NCI-H2029 treated with DMSO at 0.1 percent for 48 hours (cell line): ENCODE data around the gene ZNF10.

Experiments
- DNase-seq: peaks from one replicate; lab custom pipeline; 2025; lab: John Stamatoyannopoulos, UW

Gene ZNF10

DNA sequence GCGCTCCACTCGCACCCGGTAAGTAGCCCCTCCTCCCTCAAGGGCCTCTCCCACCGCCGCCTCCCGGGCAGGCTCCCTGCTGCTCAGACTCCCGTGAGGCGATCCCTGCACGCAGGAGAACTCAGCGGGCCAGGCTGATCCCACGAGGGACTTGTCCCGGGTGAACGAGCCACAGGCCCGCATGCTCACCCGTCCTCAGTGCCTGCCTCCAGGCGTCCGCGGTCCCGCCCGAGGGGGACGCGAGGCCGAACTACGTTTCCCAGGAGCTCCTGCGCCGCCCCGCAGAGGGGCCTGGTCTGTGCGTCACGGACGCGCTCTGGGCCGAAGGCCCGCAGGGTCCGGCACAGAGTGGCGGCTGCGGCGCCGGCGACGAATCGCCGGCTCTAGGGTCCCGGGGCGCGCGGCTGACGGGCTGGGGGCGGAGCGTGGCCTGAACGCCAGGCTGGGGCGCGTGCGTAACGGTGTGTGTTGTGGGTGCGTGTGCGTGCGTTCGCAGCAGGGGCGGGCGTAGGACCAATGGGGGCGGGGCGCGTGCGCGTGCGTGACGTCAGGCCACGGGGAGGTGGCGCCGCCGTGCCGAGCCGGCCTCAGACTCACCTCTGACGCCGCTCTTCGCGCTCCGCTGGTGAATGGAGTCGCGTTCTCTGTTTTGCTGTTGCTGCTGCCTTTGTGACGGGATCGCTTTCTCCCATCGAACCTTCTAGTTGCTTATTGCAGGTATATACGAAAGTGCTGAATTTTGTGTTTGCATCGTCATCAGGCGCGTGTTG, at the start of gene ZNF10, which contains the start of gene ZNF891:
ZNF10 (plus strand) TSS at position 590 of the 770 bp plus-strand sequence. CDS start 13,866 bp downstream, outside the sequence.
ZNF891 (minus strand) TSS at position 237 of the 770 bp plus-strand sequence. CDS start 8,356 bp downstream, outside the sequence.
- peak; percentile 62 for DNase-seq

DNA sequence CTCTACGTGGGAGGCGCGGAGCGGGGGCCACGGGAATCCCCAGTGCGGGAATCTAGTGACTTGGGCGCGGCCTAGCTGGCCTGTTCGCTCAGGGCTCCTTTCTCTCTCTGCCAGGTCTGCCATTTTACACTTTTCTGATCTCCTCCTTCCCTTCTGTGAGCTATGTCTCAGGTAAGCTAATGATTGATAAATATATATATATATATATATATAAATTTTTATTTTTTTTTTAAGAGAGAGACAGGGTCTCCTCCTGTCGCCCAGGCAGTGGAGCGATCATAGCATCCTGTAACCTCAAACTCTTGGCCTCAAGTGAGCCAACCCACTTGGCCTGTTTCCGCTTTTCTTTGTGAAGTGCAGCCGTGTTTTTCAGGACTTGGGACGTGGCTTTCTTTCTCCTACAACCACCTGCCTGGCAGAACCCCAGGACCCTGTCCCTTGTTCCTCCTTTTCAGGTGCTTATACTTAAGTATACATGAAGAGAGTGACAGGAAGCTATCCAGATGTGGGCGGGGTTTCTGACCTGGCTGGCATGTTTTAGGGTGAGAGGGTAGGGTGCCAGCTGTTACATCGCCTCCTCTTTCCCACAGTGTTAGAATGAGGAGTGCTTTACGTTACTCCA, 49.2 kb upstream of the ZNF10 start:
- DNase-seq = peak; percentile 51

DNA sequence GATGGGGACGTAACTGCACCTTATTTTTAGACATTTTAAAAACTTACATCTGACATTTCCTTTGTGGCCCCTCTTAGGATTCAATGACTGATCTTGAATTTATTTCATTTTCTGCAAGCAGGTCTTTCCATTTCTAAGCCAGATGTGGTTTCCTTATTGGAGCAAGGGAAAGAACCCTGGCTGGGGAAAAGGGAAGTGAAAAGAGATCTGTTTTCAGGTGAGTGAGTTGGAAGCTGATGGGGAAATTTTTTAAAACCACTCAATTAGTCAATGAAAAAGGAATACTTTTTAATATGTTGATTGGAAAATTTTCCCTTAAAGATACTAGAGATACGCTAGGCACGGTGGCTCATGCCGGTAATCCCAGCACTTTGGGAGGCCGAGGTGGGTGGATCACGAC, 47.1 kb upstream of the ZNF10 start:
- DNase-seq = no peak

DNA sequence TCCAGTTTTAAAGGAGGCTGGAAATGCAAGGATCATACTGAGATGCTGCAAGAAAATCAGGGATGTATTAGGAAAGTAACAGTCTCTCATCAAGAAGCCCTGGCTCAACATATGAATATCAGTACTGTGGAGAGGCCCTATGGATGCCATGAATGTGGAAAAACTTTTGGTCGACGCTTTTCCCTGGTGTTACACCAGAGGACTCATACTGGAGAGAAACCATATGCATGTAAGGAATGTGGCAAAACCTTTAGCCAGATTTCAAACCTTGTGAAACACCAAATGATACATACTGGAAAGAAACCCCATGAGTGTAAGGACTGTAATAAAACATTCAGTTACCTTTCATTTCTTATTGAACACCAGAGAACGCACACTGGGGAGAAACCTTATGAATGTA, 24.8 kb upstream of the ZNF10 start:
- no peak for DNase-seq

DNA sequence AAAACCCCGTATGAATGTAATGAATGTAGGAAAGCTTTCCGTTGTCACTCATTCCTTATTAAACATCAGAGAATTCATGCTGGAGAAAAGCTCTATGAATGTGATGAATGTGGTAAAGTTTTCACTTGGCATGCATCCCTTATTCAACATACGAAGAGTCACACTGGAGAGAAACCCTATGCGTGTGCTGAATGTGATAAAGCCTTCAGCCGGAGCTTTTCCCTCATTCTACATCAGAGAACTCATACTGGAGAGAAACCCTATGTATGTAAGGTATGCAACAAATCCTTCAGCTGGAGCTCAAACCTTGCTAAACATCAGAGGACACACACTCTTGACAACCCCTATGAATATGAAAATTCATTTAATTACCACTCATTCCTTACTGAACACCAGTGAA, 24.2 kb upstream of the ZNF10 start:
- no peak for DNase-seq

DNA sequence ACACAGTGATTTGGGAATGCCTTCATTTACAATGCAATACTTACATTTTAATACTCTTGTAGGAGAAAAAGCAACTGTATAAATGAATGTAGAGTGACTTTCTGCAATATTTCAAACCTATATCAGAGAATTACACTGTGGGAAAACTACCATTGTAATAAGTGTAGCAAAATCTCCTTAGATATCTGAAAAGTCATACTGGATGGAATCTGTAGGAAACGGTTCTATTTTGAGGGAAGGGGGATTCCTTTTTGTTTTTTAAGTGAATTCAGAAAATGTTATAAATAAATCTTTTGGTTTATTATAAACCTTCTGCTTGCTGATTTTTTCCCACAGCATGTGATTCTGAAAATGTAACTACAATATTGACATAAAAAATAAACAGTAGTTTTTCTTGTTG, 23.3 kb upstream of the ZNF10 start:
- DNase-seq = no peak

DNA sequence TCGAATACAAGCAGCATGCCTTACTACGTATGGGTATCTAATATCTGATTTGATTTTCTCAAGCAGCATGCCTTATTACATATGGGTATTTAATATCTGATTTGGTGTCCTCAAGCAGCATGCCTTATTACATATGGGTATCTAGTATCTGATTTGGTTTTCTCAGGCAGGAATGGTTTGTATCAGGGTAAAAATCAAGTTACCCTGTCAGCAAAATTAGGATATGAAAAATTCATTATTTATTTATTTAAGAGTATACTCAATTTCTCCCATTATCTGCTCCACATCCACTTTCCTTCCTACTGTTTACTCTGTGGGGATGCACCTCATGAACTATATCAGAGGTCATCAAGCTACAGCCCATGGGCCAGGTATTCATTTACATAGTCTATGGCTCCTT, 22.3 kb upstream of the ZNF10 start:
- DNase-seq = no peak

DNA sequence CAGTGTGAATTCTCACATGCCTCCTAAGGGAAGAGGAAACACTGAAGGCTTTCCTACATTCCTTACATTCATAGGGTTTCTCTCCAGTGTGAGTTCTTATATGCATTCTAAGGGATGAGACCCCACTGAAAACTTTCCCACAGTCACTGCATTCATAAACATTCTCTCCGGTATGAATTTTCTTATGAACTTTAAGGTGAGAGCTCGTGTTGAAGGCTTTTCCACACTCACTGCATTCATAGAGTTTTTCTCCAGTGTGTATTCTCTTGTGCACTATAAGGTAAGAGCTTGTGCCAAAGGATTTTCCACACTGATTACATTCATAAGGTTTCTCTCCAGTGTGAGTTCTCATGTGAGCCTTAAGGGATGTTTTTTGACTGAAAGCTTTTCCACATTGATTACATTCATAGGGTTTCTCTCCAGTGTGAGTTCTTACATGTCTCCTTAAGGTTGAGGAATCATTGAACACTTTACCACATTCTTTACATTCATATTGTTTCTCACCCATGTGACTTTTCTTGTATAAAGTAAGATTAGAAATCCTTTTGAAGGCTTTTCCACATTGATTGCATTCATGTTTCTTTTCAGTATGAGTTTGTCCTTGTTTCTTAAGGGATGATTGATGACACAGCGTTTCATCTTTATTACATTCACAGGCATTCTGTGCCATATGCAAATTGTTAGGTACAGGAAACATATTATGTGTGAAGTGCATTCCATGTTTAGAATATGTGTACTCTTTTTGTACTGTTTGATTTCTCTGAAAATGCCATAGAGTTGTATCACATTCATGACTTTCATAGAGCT, 9.8 kb upstream of the ZNF10 start:
- no peak for DNase-seq

DNA sequence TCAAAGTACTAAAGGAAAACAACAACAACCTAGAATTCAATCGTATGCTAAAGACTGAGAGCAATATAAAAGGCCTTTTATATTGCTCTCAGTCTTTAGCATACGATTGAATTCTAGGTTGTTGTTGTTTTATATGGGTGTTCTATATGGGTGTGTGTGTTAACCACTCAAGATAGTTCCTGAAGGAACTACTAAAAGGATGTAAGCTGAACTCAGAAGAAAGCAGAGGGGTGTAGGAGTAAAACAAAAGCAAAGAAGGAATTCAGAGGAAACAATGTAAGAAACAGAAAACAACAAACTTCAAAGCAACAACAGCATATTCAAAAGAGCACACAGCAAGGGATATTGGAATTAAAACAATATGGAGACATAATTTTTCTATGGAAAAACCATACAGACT, 5.8 kb upstream of the ZNF10 start:
- DNase-seq = no peak

DNA sequence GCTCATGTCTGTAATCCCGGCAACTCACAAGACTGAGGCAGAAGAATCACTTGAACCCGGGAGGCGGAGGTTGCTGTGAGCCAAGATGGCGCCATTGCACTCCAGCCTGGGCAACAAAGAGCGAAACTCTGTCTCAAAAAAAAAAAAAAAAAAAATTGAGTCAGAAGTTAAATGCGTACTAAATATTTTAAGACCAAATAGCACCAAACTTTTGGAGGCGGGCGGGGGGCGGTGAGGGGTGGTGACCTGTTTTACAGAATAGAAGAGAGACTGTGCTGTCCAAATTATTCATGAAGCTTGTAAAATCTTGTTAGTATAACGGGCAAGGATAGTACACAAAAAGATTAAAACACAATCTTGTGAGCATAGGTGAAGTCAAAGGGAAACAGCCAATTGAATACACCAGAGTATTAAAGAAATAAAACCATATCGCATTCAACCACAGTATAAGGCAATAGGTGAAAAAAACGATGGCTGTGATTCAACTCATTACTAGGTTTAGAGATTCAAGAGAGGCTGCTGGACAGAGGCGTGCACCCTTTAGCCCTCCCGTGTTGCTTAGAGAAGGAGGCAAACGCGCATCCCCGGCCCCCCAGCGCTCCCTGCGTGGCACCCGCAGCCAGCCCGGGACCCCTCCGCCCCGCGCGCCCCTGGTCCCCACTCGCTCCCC, 924 bp upstream of the ZNF10 start:
- no peak for DNase-seq

DNA sequence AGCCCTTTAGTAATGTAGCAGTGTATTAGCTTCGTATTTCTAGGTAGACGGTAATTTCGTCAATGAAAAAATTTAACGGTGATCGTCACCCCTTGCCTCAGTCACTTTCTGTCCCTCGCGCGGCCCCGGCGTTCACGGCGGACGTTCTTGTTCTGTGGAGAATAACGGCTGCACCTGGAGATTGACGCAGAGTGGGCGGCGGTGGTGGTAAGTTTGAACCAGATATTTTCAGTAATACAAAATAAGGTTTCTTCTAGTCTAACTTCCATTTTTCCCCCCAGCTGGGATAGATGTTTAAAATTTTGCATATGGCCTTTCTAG, 341 bp downstream of the ZNF10 start:
- DNase-seq = no peak

DNA sequence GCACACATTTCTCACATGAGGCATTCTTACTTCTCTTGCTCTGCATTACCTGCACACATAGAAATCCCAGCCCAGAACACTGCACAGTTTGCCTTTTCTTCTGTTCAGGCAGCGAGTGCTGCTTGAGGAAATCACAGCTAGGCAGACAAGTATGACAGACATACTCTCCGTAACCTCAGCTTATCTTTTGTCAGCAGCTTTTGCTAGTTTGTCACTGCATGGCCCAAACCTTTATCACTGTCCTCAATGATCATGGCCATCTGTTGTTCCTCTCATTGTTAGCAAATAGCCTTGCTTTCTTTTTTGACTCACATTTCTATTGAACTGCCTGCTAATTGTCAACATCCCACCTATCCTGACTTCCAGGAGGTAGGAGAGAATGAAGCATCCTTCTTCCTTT, 5.3 kb downstream of the ZNF10 start:
- DNase-seq = no peak

DNA sequence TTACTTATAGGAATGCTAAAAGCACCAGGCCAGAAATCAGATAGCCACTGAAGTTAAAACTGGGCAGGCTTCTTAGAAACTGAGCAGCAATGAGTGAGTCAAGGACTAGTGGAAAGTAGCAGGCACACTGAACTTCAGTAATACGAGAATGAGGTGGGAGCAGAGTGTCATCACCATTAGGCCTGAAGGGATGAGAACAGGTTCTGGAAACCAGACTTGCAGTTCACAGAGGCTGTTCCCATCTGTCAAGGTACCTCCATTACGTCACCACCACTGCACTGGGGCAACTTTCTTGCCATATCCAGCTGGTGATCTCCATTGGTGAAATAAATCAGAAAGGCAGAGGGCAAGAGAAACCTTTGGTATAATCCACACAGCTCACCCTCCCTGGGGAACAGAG, 15.6 kb downstream of the ZNF10 start:
- DNase-seq = no peak

DNA sequence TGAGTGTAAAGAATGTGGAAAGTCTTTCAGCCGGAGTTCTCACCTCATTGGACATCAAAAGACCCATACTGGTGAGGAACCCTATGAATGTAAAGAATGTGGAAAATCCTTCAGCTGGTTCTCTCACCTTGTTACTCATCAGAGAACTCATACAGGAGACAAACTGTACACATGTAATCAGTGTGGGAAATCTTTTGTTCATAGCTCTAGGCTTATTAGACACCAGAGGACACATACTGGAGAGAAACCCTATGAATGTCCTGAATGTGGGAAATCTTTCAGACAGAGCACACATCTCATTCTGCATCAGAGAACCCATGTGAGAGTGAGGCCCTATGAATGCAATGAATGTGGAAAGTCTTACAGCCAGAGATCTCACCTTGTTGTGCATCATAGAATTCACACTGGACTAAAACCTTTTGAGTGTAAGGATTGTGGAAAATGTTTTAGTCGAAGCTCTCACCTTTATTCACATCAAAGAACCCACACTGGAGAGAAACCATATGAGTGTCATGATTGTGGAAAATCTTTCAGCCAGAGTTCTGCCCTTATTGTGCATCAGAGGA, 25.8 kb downstream of the ZNF10 start:
- no peak for DNase-seq

DNA sequence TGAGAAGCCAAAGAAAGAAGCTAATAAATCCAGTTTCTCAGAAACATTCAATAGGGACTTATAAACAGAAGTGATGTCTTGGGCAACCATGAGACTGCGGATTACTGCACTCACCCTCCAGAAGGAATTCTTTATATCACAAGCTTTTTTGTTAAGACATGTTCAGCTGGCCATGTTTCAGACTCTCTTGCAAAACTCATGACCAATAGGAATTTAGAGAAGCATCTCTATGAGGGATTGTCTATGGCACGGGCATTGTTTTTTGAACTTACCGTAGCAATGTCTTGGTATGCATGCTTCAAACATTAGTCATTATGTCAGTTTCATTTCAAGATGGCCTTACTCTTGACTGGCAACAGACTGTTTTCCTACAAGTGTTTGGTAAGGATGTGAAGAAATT, 35.3 kb downstream of the ZNF10 start:
- no peak for DNase-seq

DNA sequence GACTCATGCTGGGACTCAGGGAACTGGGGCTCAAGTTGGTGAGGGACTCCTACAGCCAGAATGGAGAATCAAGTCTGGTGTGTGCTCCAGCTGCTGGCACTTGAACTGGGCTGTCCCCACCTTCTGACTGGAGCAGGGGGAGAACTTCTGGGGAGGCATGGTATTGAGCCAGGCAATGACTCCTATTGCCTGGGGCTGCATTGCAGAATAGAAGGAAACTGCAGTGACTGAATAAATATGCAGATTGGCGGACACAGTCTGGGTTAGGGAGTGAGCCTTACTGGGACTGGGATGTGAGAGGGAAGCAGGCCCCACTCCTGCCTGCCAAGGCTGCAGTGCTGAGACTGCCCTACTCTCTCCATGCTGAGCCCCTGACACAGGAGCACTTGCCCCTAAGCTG, 42.1 kb downstream of the ZNF10 start:
- no peak for DNase-seq

DNA sequence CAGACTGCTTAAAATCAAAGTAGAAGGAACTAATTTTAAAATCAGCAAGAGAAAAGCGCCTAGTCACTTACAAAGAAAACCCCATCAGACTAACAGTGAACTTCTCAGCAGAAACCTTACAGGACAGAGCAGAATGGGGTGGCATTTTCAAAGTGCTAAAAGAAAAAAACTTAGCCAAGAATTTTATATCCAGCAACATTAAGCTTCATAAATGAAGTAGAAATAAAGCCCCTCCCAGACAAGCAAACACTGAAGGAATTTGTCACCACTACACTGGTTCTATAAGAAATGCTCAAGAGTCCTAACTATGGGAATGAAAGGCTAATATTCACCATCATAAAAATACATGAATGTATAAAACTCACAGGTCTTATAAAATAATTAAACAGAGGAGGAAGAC, 44.5 kb downstream of the ZNF10 start:
- no peak for DNase-seq

DNA sequence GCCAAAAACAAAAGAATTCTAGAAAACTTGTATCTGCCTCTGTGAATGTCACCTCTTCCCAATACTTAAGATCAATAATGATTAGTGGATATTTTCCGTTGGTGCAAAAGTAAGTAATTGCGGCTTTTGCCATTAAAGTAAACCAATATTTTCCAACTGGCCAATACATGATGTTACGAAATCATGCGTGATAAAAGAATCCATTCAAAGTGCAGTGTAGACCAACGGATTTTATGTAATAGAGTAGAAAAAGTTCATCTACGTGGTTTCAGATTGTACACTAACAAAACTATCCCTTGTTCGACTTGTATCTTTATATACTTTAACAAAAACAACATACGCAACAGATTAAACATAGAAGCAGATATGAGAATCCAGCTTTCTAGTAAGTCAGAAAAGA, 50.2 kb downstream of the ZNF10 start:
- no peak for DNase-seq

DNA sequence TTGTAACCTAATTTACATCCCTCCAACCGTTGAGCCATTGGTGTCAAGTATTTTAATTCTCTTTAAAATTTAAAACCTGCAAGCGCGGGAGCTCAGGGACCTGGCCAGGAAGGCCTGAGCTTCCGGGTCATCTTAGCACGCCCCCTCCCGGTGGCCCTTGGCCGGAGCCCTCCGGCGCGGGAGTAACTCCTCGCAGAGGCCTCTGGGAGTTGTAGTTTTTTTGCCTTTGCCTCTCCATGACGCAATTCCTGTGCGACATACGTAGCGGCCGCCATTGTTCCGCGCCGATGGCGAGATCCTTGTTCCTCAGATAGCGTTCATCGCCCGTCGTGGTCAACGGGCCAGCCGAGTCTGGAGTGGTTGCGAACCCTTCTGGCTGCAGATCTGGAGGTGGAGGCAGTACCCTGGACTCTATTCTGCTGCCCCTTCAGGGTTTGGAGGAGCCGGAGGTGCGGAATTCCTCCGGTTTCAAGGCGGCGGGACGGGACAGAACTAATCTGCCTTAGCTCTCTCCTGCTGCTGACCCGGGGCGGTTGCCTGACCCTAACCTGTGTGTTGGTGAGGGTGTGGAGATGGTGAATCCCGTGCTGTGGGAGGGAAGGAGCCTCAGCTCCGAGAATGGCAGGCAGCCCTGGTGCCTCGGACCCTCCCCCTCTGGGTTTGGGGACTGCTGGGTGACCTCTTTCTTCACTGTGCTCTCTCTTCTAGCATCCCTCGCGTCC, 51.0 kb downstream of the ZNF10 start, which contains the start of gene ZNF268:
ZNF268 (plus strand) TSS at position 258 of the 722 bp plus-strand sequence. CDS start 503 bp downstream, outside the sequence.
- DNase-seq = peak; percentile 79

DNA sequence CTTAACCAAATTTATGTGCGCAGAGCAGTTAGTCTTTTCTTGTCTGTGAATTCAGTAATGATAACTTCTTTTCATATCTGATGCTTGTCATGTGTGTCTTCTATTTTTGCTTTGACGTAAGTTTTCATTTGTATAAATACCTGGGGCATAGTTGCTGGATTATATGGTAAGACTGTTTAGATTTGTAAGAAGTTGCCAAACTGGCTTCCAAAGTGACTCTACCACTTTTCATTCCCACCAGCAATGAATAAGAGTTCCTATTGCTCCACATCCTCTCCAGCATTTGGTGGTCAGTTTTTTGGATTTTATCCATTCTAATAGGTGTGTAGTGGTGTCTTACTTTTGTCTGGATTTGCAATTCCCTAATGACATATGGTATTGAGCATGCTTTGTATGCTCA, 59.7 kb downstream of the ZNF10 start:
- no peak for DNase-seq

DNA sequence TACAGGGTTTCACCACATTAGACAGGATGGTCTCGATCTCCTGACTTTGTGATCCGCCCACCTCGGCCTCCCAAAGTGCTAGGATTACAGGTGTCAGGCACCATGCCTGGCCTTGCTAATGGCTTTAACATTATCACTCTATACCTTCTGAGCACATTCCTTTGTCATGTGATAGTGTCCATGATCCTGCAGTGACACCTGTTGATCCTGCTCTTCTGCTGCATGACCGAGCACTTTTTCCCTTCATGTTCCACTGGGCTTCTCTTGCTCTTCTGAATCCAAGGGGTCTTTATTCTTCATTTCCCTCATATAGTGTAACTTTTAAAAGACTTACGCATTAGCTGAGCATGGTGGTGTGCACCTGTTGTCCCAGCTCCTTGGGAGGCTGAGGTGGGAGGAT, 62.4 kb downstream of the ZNF10 start:
- DNase-seq = no peak
